HG03108 (cell line): ENCODE results near the gene C16orf96.

Experiments
- ATAC-seq: cut with Tn5 transposase; IDR thresholded peaks from one replicate; pipeline ENCODE4 v1.9.1; 2021; ENCODE audit warnings: moderate library complexity; ENCODE audit not compliant: unreplicated experiment

C16orf96 gene

GRCh38 chr16:4525069-4525468 lies 31.1 kb upstream of the C16orf96 start:
- ATAC-seq: no peak

GRCh38 chr16:4525634-4526277 lies 30.4 kb upstream of the C16orf96 start:
- no peak for ATAC-seq

DNA sequence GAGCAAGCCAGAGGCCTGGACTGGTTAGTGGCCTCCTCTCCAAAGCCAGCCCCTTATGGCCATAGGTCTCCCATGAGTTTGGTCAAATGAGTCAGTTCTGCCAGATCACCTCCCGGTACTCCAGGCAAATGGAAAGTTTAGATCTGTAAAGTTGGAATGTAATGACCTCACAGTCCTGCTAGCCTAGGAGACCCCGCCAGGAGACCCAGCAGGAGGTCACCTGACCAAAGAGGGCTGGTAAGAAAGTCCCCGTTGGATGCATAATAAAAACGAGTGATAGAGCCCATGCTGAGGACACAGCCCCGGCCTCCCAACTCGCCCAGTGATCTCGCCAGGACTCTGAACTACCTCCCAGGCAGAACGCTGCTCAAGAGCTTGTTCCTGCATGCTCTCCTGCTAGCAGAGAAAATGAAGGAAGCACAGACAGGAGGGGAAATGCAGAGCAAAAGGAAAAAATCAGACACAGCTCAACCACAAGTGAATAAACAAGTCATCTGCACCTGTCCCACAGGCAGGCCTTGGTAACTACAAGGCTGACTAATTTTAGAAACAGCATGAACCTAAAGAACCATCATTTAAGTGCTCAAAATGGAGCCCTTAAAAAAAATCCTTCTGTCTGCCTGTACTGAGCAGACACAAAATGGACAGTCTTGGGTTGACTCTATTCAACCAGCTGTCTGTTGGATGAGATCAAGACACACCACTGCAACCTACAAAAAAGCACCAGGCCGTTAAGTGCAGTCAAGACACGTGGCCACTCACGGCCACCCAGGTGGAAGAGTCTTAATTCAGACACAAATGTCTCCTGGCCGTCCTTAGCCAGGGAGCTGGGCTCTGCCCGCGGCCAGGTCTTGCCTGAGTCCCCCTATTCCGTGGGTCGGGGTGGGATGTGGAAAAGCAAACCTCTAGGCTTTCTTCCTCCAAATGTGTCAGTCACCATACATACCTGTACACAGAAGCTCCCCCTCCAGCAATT lies 26.8 kb upstream of the C16orf96 start:
- ATAC-seq: no peak

DNA sequence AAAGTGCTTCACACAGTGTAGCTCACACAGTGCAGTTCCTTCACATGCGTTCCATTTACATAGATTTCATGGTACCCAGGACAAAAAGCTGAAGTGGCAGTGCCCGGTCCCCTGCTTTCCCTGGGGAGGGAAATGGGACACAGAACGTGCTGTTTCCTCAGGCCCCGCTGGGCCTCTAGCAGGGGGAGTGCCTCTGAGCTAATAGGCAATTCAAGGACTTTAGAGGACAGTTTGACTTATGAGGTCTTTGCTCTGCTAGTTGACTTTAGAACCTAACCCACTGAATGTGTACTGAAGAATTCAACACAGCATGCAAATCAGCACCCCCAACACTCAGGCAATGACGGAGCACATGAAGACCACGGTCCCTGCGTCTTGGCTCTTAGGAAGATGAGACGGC lies 24.3 kb upstream of the C16orf96 start:
- no peak for ATAC-seq

- ATAC-seq: no peak
These were observed 23.9 kb upstream of the C16orf96 start for GRCh38 chr16:4532238-4532637.

DNA sequence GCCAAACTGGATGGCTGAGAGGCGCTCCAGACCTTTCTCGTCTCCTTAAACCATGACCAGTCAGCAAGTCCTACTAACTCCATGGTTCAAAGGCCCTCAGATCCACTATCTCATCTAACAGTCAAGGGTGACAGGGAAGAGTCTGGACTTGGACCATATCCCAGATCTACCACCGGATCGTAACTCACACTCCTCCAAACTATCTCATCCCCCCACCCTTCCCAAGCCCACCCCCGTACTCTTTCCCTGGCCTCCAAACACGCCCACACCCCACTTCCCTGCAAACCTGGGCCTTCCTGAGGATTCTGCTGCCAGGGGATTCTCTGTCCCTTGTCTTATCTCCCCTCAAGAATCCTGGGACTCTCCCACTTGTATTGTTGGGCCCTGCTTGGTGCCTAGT lies 22.6 kb upstream of the C16orf96 start:
- ATAC-seq: no peak

GRCh38 chr16:4534151-4534790 lies 21.9 kb upstream of the C16orf96 start:
- no peak for ATAC-seq

DNA sequence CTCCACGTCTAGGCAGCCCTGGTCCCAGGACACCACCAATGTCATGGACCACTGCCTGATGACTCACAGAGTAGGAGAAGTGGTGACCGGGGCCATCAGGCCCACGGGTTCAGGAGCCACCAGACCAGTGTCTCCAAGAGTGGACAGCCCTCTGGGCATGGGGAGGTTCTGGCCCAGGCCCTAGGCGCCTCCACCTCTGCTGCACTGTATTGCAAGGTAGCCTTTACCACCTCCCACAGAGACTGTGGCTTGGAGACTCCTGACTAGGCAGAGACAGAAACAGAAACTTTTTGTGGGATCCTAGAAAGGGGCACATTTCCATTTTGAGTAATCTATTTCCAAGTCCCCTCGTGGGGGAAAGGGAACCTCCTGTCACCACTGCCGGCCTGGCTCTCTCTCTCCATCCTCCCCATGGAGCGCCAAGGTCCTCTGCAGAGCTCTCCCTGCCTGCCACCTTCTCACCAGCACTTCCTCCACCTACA lies 20.5 kb upstream of the C16orf96 start:
- no peak for ATAC-seq

GRCh38 chr16:4536391-4537106 lies 19.6 kb upstream of the C16orf96 start:
- no peak for ATAC-seq

DNA sequence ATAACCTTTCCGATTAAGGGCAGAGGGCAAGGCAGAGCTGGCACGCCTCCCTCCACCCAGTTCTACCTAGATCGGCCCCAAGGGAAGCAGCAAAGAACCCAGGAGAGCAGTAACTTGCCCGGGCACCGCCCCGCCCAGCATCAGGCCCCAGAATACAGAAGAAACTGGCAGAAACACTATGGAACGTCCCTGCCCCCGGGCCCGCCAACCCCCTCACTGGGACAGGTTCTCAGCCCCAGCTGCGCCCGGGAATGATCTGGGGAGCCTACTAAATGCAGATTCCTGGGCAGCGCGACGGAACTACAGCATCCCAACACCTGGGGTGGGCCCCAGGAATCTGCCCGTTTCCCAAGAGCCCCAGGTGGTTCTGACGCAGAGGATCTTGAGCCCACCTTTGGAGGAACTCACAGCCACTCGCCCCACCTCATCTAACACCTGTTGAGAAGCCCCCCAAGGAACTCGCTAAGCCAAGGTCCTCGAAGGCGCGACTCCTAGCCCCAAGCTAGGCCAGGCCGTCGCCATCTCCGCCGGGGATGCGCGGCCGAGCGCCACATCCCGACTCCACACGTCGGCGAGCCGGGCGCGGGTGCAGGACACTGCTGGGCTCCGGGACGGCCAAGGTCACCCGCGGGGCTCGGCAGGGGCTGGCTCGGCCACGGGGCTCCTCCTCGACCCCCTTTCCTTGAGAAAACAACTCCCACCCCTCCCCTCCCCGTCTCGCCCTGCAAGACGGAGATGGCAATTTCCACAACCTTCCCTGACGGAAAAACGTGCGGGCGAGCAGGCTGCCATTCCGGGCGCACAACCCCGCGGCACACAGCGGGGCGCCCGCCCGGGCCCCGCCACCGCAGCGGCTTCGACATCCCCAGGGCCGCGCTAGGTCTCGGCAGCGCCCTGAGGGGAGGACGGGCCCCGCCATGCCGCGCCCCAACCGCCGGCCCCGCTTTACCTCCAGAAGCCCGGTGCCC lies 18.5 kb upstream of the C16orf96 start:
- ATAC-seq: peak; percentile 15

DNA sequence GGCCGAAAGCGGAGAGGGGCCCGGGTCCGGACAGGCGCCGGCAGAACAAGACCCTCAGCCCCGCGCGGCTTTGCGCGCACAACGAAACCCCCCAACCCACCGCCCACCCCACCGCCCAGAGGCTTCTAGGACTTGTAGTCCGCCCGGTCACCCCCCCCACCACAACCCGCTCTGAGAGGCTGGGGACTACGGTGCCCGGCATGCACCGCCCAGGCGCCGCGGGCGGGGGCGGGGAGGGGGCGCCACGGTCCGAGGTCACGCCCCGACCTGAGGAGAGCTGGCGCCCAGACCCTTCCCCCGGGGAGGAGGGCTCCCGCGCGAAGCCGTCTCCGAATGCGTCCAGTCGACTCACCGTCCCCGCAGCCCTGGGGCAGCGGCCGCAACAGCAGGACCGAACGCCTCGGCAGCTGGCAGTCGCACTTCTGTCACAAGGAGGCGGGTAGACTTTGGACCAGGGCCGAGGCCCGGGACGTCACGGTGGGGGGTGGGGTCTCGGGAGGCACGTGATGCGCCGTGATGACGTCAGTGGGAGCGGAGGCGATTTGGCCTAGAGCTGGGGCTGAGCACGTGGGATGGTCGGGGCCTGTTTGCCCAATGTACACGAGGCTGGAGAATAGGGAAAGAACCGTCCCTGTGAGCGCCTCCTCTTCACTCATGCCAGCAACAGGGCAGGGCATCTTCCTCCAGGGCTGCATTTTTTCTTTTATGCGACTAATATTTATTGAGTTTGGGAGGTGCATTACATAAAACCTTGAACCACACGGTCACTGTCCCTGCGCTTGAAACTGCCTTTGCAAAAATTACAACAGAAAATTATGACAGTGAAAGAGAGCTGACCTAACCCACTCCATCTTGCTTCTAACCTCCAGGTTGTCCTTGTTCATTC lies 17.5 kb upstream of the C16orf96 start, which contains the start of gene CDIP1:
CDIP1 (minus strand) TSS at position 424 of the 886 bp plus-strand sequence. CDS start 24,643 bp downstream, outside the sequence.
- peak; percentile 55 for ATAC-seq

GRCh38 chr16:4539716-4540284 lies 16.3 kb upstream of the C16orf96 start:
- no peak for ATAC-seq

DNA sequence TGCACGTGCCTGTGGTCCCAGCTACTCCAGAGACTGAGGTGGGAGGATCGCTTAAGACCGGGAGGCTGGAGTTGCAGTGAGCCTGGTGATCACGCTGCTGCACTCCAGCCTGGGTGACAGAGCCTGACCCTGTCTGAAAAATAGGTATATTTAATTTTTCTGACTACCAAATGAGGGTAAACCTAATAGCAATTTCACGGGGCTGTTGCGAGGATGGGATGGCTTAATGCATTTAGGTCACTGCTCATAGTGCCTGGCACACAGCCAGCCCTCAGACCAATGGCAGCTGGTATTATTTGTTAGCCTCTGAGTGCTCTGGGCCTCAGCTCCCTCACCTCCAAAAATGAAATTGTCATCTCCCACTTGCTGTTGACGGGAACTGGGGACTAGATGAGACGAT lies 11.7 kb upstream of the C16orf96 start:
- ATAC-seq: no peak

DNA sequence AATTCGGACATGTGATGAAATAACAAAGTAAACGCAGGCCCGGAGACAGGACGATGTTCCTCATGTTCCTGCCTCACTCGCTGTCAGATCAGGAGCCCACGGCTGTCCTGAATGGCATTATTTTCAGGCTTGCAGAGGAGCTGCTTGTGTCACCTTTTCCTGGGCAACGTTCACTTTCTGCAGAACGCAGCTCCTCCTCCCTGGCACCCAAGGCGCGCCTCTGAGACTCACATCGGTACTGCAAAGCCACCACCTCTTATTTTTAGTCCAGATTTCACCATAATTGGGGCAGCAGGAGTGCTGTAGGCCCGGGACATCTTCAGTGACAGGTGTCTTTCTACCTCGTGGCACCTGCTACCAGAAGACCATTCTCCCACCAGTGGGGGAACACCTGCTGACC lies 8.0 kb upstream of the C16orf96 start:
- no peak for ATAC-seq

GRCh38 chr16:4550591-4550990 lies 5.5 kb upstream of the C16orf96 start:
- no peak for ATAC-seq

DNA sequence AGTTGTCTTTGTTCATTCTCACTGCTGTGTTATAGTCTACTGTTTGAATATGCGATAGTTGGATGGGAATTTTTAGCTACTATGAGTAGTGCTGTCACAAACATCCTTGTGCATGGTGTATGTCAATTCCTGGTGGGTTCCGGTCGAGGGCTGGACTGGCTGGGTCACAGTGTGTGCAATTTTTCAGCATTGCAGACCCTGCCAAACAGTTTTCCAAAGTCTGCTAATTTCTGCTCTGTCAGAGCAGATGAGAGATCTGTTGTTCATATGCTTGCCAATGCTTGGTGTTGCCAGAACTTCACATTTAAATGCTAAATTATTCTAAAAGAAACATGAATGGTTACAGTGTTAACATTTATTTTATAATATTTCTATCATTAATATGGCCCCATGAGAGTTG lies 3.6 kb upstream of the C16orf96 start:
- ATAC-seq: no peak

- no peak for ATAC-seq
These were observed 440 bp downstream of the C16orf96 start for GRCh38 chr16:4556580-4556979.

DNA sequence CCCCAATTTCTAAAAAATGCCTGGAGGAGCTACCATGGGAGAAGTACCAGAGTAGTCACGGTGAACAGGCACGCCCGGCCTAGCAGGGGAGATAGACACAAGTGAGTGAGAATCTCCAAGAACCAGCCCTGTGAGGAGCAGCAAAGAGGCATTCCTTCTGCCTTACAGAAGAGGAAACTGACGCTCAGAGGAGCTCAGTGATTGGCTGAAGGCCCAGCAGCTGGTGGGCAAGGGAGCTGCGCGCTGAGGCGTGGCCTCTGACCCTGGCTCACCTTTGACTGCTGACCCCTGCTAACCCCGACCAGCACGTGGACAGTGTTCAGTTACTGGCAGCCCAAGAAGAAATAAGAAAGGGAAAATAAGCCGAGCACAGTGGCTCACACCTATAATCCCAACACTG lies 1.8 kb downstream of the C16orf96 start:
- no peak for ATAC-seq
